ENCODE measurements around the gene POLD2. TPM values are rescaled to one million over a fixed set of nuclear protein-coding genes. Genes with fewer than 3 reads are reported as not detected.

Gene POLD2
- total and polyA plus RNA-seq, 2 of the 13 experiments (the other 11 are each of a cell fraction or from before 2014, with no cell fraction given), result 87.6 to 95.1 TPM

GRCh38 chr7:44071726-44072363 lies 51.5 kb downstream of the POLD2 start (continued):
- TF ChIP-seq HNF4G (IDR thresholded peaks at IDR 0.05; ENCODE audit: borderline replicate concordance, low read depth, low read length) (0 out of 2 replicates have a peak, but pooled peaks have one; percentile 65), HNF4G (CRISPR knock-in tag; IDR thresholded peaks at IDR 0.05; ENCODE audit: borderline replicate concordance, low read depth) (no peak; the same call in 1 of the 2 replicates), ZNF274 (CRISPR knock-in tag; IDR thresholded peaks at IDR 0.05) (no peak), LCORL (IDR thresholded peaks at IDR 0.05) (no peak), LCORL (CRISPR knock-in tag; IDR thresholded peaks at IDR 0.05) (peak; percentile 67), ZNF343 (CRISPR knock-in tag; IDR thresholded peaks at IDR 0.05) (0 out of 2 replicates have a peak, but pooled peaks have one; percentile 61), ZC3H4 (CRISPR knock-in tag; IDR thresholded peaks at IDR 0.05; ENCODE audit: borderline replicate concordance) (no peak), ZNF329 (CRISPR knock-in tag; IDR thresholded peaks at IDR 0.05; ENCODE audit: low read depth) (no peak), KLF6 (CRISPR knock-in tag; IDR thresholded peaks at IDR 0.05) (no peak), ZNF773 (CRISPR knock-in tag; IDR thresholded peaks at IDR 0.05; ENCODE audit: borderline replicate concordance) (no peak), ZNF558 (CRISPR knock-in tag; IDR thresholded peaks at IDR 0.05; ENCODE audit: borderline replicate concordance) (no peak), IKZF5 (CRISPR knock-in tag; IDR thresholded peaks at IDR 0.05) (peak; percentile 44; the same call in 1 of the 2 replicates), SAP130 (CRISPR knock-in tag; IDR thresholded peaks at IDR 0.05; ENCODE audit: low read depth) (peak; percentile 76), TP53 (CRISPR knock-in tag; conservative IDR thresholded peaks at IDR 0.05) (no peak), ASH2L (IDR thresholded peaks at IDR 0.05; ENCODE audit: insufficient read length, low read depth, low read length) (peak; percentile 47), GATA4 (IDR thresholded peaks at IDR 0.05; ENCODE audit: borderline replicate concordance, low read depth) (no peak), MAZ (IDR thresholded peaks at IDR 0.05; ENCODE audit: borderline replicate concordance, low read depth, low read length) (no peak), MAZ (CRISPR knock-in tag; IDR thresholded peaks at IDR 0.05; ENCODE audit: low read depth) (no peak), MBD4 (IDR thresholded peaks at IDR 0.05; ENCODE audit: borderline replicate concordance, low read length) (no peak), HMGA1 (CRISPR knock-in tag; conservative IDR thresholded peaks at IDR 0.05) (no peak), HNRNPLL (IDR thresholded peaks at IDR 0.05; ENCODE audit: low read depth, low read length, poor library complexity, severe bottlenecking) (no peak), SKIL (CRISPR knock-in tag; IDR thresholded peaks at IDR 0.05; ENCODE audit: borderline replicate concordance) (no peak), RARA (CRISPR knock-in tag; IDR thresholded peaks at IDR 0.05) (no peak), MLLT10 (CRISPR knock-in tag; IDR thresholded peaks at IDR 0.05) (no peak), GABPA (IDR thresholded peaks at IDR 0.05; ENCODE audit: low read depth, low read length) (no peak), GABPA (CRISPR knock-in tag; IDR thresholded peaks at IDR 0.05; ENCODE audit: low read depth) (peak; percentile 55)
